Sigmoid colon (tissue), 7 donors: ENCODE data around the gene TMEM59. TPM values are rescaled to one million over a fixed set of nuclear protein-coding genes. Genes with fewer than 3 reads are reported as not detected.
"Not testable (repeated sequence)": the region's sequence is repeated elsewhere in the genome, so short reads cannot be mapped to it uniquely, and the experiment has no call there.

Experiments used
- DNase-seq: peaks from one replicate; pipeline ENCODE4 v3.0.0-alpha.2; 2019
- H3K27ac ChIP-seq, 4 donors: fragments of 200-600 bp; sonication (generic); one replicate each; pipeline ENCODE4 v1.5.1; 2016 to 2019; ENCODE audit warnings: mild to moderate bottlenecking in 1 of 4
- H3K27me3 ChIP-seq, 3 donors: fragments of 200-600 bp; sonication (generic); one replicate each; pipeline ENCODE4 v1.5.1; 2019; ENCODE audit warnings: mild to moderate bottlenecking in 1 of 3
- H3K36me3 ChIP-seq, 4 donors: fragments of 200-600 bp; sonication (generic); one replicate each; pipeline ENCODE4 v1.5.1; 2016 to 2019
- H3K4me1 ChIP-seq, 4 donors: fragments of 200-600 bp; sonication (generic); one replicate each; pipeline ENCODE4 v1.5.1; 2017 to 2019
- H3K4me3 ChIP-seq, 4 donors: fragments of 200-600 bp; sonication (generic); one replicate each; pipeline ENCODE4 v1.5.1; 2017 to 2019; ENCODE audit warnings: mild to moderate bottlenecking in 2 of 4, moderate library complexity in 1 of 4
- H3K9me3 ChIP-seq, 4 donors: fragments of 200-600 bp in 3 of 4; sonication (generic) in 3 of 4; one replicate each; pipeline versions ENCODE4 v1.5.1 to v1.6.1; 2013 to 2019
- EP300 ChIP-seq, 4 donors: sonication (generic); formaldehyde crosslinking; IDR thresholded peaks; one replicate each; pipeline ENCODE4 v1.6.1; 2017; ENCODE audit warnings: antibody characterized with exemption in 4 of 4
- POLR2A ChIP-seq, 2 donors: fragments of 450-650 bp; IDR thresholded peaks; one replicate each; pipeline ENCODE4 v1.6.1; 2016; ENCODE audit warnings: antibody characterized with exemption in 2 of 2, mild to moderate bottlenecking in 2 of 2, moderate library complexity in 2 of 2
- POLR2AphosphoS5 ChIP-seq, 4 donors: sonication (generic); formaldehyde crosslinking; IDR thresholded peaks; one replicate each; pipeline ENCODE4 v1.6.1; 2017; ENCODE audit warnings: antibody characterized with exemption in 4 of 4
- WGBS, 2 donors: extraction: QIAGEN DNeasy Blood & Tissue Kit; methylation state at CpG; one replicate each; pipeline ENCODE4 v1.1.7; 2013; 5-methylcytosine and 5-hydroxymethylcytosine counted together
- intact Hi-C: fragments of 100-400 bp; cut with DNase I; formaldehyde crosslinking; loops from one replicate; pipeline ENCODE4 v1.15.1; 2023
- polyA plus RNA-seq, 3 donors: library from polyadenylated mRNA; stranded (reverse); fragments of 200-250 nt; gene quantifications; one replicate each; pipeline ENCODE4 v1.2.3, GENCODE V29; 2013
- total RNA-seq, 4 donors: library from RNA; depleted of rRNA; stranded (reverse); fragments of >200 nt; gene quantifications; one replicate each; pipeline ENCODE4 v1.1.0, GENCODE V29; 2016
- TF ChIP-seq, protein P1 (sequence below), 4 experiments: fragments of 450-650 bp in 3 of 4; fragments of 200-600 bp in 1 of 4; IDR thresholded peaks; one replicate each; pipeline ENCODE4 v1.5.1; 2016 to 2019; ENCODE audit warnings: antibody characterized with exemption in 4 of 4, mild to moderate bottlenecking in 3 of 4, moderate library complexity in 2 of 4
- donor health status: healthy with polysubstance abuse.
- donor health status: Bipolar disorder and iron deficiency.
- donor health status: healthy.

Gene TMEM59
- total and polyA plus RNA-seq, 7 donors, result 114 to 299 (median 207) TPM

DNA sequence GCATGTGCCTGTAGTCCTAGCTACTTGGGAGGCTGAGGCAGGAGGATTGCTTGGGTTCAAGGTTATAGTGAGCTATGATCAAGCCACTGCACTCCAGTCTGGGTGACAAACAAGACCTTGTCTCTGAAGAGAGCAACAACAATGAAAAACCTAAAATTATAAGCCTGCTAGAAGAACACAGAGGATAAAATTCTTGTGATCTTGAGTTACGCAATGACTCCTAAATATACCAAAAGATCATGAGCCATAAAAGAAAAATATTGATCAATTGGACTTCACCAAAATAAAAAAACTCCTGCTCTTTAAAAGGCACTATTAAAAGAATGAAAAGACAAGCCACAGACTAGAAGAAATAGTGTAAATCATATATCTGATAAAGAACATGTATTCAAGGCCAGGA, 57.3 kb downstream of the TMEM59 start:
- WGBS, 2 donors, result 98 to 100% methylated on average over 1 of the region's 1 CpG
- TF ChIP-seq POLR2A (IDR thresholded peaks at IDR 0.05) (no peak), EP300 (IDR thresholded peaks at IDR 0.05) (no peak), POLR2AphosphoS5 (IDR thresholded peaks at IDR 0.05) (no peak)
- TF ChIP-seq, protein P1, sequence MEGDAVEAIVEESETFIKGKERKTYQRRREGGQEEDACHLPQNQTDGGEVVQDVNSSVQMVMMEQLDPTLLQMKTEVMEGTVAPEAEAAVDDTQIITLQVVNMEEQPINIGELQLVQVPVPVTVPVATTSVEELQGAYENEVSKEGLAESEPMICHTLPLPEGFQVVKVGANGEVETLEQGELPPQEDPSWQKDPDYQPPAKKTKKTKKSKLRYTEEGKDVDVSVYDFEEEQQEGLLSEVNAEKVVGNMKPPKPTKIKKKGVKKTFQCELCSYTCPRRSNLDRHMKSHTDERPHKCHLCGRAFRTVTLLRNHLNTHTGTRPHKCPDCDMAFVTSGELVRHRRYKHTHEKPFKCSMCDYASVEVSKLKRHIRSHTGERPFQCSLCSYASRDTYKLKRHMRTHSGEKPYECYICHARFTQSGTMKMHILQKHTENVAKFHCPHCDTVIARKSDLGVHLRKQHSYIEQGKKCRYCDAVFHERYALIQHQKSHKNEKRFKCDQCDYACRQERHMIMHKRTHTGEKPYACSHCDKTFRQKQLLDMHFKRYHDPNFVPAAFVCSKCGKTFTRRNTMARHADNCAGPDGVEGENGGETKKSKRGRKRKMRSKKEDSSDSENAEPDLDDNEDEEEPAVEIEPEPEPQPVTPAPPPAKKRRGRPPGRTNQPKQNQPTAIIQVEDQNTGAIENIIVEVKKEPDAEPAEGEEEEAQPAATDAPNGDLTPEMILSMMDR (IDR thresholded peaks at IDR 0.05), result no peak
- Histone ChIP-seq H3K27ac (no peak overlapping the region), H3K36me3 (no peaks in the 10 kb centered on the region), H3K27me3 (no peaks in the 10 kb centered on the region), H3K4me1 (no peaks in the 10 kb centered on the region), H3K4me3 (no peak overlapping the region), H3K9me3 (no peaks in the 10 kb centered on the region)
- intact Hi-C loops, result no loop called here
- no peak for DNase-seq

DNA sequence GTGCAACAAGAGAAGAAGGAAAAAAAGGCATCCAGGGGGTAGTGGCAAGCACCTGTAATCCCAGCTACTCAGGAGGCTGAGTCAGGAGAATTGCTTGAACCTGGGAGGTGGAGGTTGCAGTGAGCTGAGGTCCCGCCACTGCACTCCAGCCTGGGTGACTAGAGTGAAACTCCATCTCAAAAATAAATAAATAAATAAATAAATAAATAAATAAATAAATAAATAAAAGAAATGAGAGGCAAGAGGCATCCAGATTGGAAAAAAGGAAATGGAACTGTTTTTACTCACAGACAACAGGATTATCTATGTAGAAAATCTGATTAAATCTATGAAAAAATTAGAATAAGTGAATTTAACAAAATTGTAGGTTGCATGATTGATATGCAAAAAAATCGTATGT, 58.5 kb downstream of the TMEM59 start:
- H3K27me3 ChIP-seq, DNase-seq, H3K9me3 ChIP-seq, H3K36me3 ChIP-seq, H3K4me1 ChIP-seq, H3K4me3 ChIP-seq, intact Hi-C loops, H3K27ac ChIP-seq: not testable (repeated sequence)
- WGBS, 2 donors, result 92% methylated on average over 2 of the region's 2 CpGs

DNA sequence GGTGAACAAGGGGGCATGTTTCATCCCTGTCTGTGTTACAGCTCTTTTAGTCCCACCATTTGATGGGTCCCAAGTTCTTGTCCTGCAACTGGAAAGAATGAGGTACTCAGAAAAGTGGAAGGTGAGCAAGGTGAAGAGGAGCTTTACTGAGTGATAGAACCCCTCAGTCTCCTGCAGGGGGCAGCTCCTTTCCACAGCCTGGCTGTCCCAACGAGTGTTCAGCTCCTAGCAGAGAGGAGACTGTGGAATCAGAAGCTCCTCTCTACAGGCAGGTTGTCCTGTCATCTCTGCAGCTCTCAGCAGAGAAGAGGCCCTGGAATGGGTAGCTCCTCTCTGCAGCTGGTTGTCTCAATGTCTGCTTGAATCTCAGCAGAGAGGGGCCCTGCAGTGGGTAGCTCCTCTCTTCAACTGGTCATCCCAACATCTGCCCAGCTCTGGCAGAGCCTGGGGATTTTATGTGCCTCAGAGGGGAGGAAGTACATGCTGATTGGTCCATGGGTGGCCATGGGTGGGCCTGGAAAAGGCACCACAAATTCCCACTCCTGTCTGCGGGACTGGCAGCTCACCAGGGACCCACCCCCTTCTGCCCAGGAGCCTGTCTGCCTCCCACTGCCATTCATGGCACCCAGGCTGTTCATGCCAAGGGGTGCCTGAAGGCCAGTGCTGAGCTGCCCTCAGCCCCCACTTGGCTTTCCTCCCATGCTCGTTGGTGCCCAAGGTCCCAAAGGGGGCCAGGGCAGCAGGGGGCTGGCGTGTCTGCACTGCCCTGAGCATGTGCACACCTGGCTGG, 60.7 kb downstream of the TMEM59 start:
- Histone ChIP-seq H3K4me1 (no peaks in the 10 kb centered on the region), H3K4me3 (no peak overlapping the region), H3K9me3 (no peaks in the 10 kb centered on the region), H3K27ac (no peak overlapping the region), H3K36me3 (no peaks in the 10 kb centered on the region), H3K27me3 (no peaks in the 10 kb centered on the region)
- WGBS, 2 donors, result 69 to 87% methylated on average over 4 of the region's 4 CpGs
- TF ChIP-seq EP300 (IDR thresholded peaks at IDR 0.05) (no peak), POLR2AphosphoS5 (IDR thresholded peaks at IDR 0.05) (no peak), POLR2A (IDR thresholded peaks at IDR 0.05) (no peak)
- TF ChIP-seq, protein P1 (IDR thresholded peaks at IDR 0.05), result no peak
- DNase-seq, result no peak
- intact Hi-C loops, result no loop called here

- H3K4me1 ChIP-seq, result peaks cover 0 to 1% (median 0%) of the 10 kb centered on the region in 4 donors
- 58 to 70% methylated on average over 2 of the region's 2 CpGs for WGBS, 2 donors
- intact Hi-C loops, result no loop called here
These were observed 65.1 kb downstream of the TMEM59 start for GRCh38 chr1:53987880-53988279.

GRCh38 chr1:53986458-53986857, 66.5 kb downstream of the TMEM59 start:
- Histone ChIP-seq H3K4me3 (no peak overlapping the region), H3K27ac (no peak overlapping the region), H3K4me1 (peaks cover 0 to 14% (median 4%) of the 10 kb centered on the region in 4 donors), H3K36me3 (no peaks in the 10 kb centered on the region), H3K9me3 (no peaks in the 10 kb centered on the region), H3K27me3 (no peaks in the 10 kb centered on the region)
- intact Hi-C loops, result no loop called here
- no peak for DNase-seq
- 85 to 93% methylated on average over 3 of the region's 3 CpGs for WGBS, 2 donors
- TF ChIP-seq EP300 (IDR thresholded peaks at IDR 0.05) (no peak), POLR2A (IDR thresholded peaks at IDR 0.05) (no peak), POLR2AphosphoS5 (IDR thresholded peaks at IDR 0.05) (no peak)
- TF ChIP-seq, protein P1 (IDR thresholded peaks at IDR 0.05), result no peak

More at GRCh38 chr1:53987880-53988279, 65.1 kb downstream of the TMEM59 start:
- H3K27ac ChIP-seq, result no peak overlapping the region
- TF ChIP-seq, protein P1 (IDR thresholded peaks at IDR 0.05), result no peak
- TF ChIP-seq POLR2AphosphoS5 (IDR thresholded peaks at IDR 0.05) (no peak), EP300 (IDR thresholded peaks at IDR 0.05) (no peak), POLR2A (IDR thresholded peaks at IDR 0.05) (no peak)
- H3K36me3 ChIP-seq, result no peaks in the 10 kb centered on the region
- H3K9me3 ChIP-seq, result no peaks in the 10 kb centered on the region
- no peaks in the 10 kb centered on the region for H3K27me3 ChIP-seq
- H3K4me3 ChIP-seq, result no peak overlapping the region
- no peak for DNase-seq
